Ascending aorta (tissue), 2 donors: ENCODE results near the gene TTLL8. TPM values are rescaled to one million over a fixed set of nuclear protein-coding genes. Genes with fewer than 3 reads are reported as not detected.

Source experiments
- DNase-seq, 2 donors: peaks; one replicate each; pipeline ENCODE4 v3.0.0-alpha.2; 2019; ENCODE audit warnings: low spot score in 2 of 2
- H3K27ac ChIP-seq, 2 donors: fragments of 200-600 bp; sonication (generic); one replicate each; pipeline ENCODE4 v1.5.1; 2016 to 2017; ENCODE audit warnings: mild to moderate bottlenecking in 1 of 2
- H3K27me3 ChIP-seq: fragments of 200-600 bp; sonication (generic); one replicate; pipeline ENCODE4 v1.5.1; 2017
- H3K36me3 ChIP-seq, 2 donors: fragments of 200-600 bp; sonication (generic); one replicate each; pipeline ENCODE4 v1.5.1; 2016
- H3K4me1 ChIP-seq, 2 donors: fragments of 200-600 bp; sonication (generic); one replicate each; pipeline ENCODE4 v1.5.1; 2016 to 2017; ENCODE audit warnings: mild to moderate bottlenecking in 1 of 2
- H3K4me3 ChIP-seq, 2 donors: fragments of 200-600 bp; sonication (generic); one replicate each; pipeline ENCODE4 v1.5.1; 2016 to 2017; ENCODE audit warnings: mild to moderate bottlenecking in 1 of 2
- H3K9me3 ChIP-seq, 2 donors: fragments of 200-600 bp; sonication (generic); one replicate each; pipeline ENCODE4 v1.5.1; 2016
- CTCF ChIP-seq, 3 experiments: fragments of 200-600 bp in 2 of 3; fragments of 450-650 bp in 1 of 3; sonication (generic) in 2 of 3; IDR thresholded peaks; one replicate each; pipeline ENCODE4 v1.5.1; 2016 to 2019; ENCODE audit warnings: antibody characterized with exemption in 3 of 3, mild to moderate bottlenecking in 1 of 3, moderate library complexity in 1 of 3
- intact Hi-C: fragments of 100-400 bp; cut with DNase I; formaldehyde crosslinking; loops from one replicate; pipeline ENCODE4 v1.15.1; 2023
- total RNA-seq: library from RNA; depleted of rRNA; stranded (reverse); fragments of >200 nt; gene quantifications from one replicate; pipeline ENCODE4 v1.1.0, GENCODE V29; 2016

Gene TTLL8
- total RNA-seq, 1 donor from 2014 or later, result not detected

- H3K36me3 ChIP-seq, result no peaks in the 10 kb centered on the region
- H3K9me3 ChIP-seq, result no peaks in the 10 kb centered on the region
- H3K27ac ChIP-seq, result no peak overlapping the region
- DNase-seq, result no peak
- H3K4me3 ChIP-seq, result no peak overlapping the region
- no peaks in the 10 kb centered on the region for H3K4me1 ChIP-seq
- peaks cover 24% of the 10 kb centered on the region for H3K27me3 ChIP-seq
- intact Hi-C loops, result no loop called here
- TF ChIP-seq CTCF (IDR thresholded peaks at IDR 0.05), result no peak
Observed at GRCh38 chr22:50010676-50011446, 47.2 kb downstream of the TTLL8 start.

- TF ChIP-seq CTCF (IDR thresholded peaks at IDR 0.05), result no peak
- Histone ChIP-seq H3K27ac (no peak overlapping the region), H3K4me3 (no peak overlapping the region), H3K27me3 (peaks cover 24% of the 10 kb centered on the region), H3K9me3 (no peaks in the 10 kb centered on the region), H3K4me1 (no peaks in the 10 kb centered on the region), H3K36me3 (no peaks in the 10 kb centered on the region)
- DNase-seq, result no peak
- intact Hi-C loops, result no loop called here
Observed at GRCh38 chr22:50009765-50010675, 48.1 kb downstream of the TTLL8 start.

- H3K27me3 ChIP-seq, result peaks cover 16% of the 10 kb centered on the region
- TF ChIP-seq CTCF (IDR thresholded peaks at IDR 0.05), result no peak
- intact Hi-C loops, result no loop called here
- DNase-seq, result no peak
- H3K9me3 ChIP-seq, result no peaks in the 10 kb centered on the region
- no peak overlapping the region for H3K4me3 ChIP-seq
- no peak overlapping the region for H3K27ac ChIP-seq
- H3K4me1 ChIP-seq, result no peaks in the 10 kb centered on the region
- no peaks in the 10 kb centered on the region for H3K36me3 ChIP-seq
Observed at GRCh38 chr22:50009251-50009650, 48.8 kb downstream of the TTLL8 start.

GRCh38 chr22:50008151-50009040, 49.7 kb downstream of the TTLL8 start:
- intact Hi-C loops, result no loop called here
- peaks cover 13% of the 10 kb centered on the region for H3K27me3 ChIP-seq
- no peaks in the 10 kb centered on the region for H3K9me3 ChIP-seq
- no peak overlapping the region for H3K4me3 ChIP-seq
- no peak for TF ChIP-seq CTCF (IDR thresholded peaks at IDR 0.05)
- no peak for DNase-seq
- no peak overlapping the region for H3K27ac ChIP-seq
- H3K4me1 ChIP-seq, result no peaks in the 10 kb centered on the region
- no peaks in the 10 kb centered on the region for H3K36me3 ChIP-seq

GRCh38 chr22:50007057-50007511, 51.0 kb downstream of the TTLL8 start:
- intact Hi-C loops, result no loop called here
- H3K4me3 ChIP-seq, result no peak overlapping the region
- TF ChIP-seq CTCF (IDR thresholded peaks at IDR 0.05), result no peak
- H3K4me1 ChIP-seq, result no peaks in the 10 kb centered on the region
- no peaks in the 10 kb centered on the region for H3K36me3 ChIP-seq
- peaks cover 13% of the 10 kb centered on the region for H3K27me3 ChIP-seq
- no peaks in the 10 kb centered on the region for H3K9me3 ChIP-seq
- no peak for DNase-seq
- no peak overlapping the region for H3K27ac ChIP-seq
